Measurements from ENCODE around the gene ZYG11B.
A peak's percentile ranks its signal among the peaks of the same experiment; 100 is the strongest.
"Not testable (repeated sequence)": the region's sequence is repeated elsewhere in the genome, so short reads cannot be mapped to it uniquely, and the experiment has no call there.

The ZYG11B gene

DNA sequence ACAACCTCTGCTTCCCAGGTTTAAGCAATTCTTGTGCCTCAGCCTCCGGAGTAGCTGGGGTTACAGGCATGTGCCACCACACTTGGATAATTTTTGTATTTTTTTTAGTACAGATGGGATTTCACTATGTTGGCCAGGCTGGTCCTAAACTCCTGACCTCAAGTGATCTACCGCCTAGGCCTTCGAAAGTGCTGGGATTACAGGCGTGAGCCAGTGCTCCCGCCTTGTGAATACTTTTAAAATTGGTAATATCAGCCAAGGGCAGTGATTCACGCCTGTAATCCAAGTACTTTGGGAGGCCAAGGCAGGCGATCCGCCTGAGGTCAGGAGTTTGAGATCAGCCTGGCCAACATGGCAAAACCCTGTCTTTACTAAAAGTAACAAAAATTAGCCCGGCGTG, 33.7 kb downstream of the ZYG11B start:
- DNase-seq = no peak

GRCh38 chr1:52767596-52768280, 41.5 kb downstream of the ZYG11B start:
- no peak for DNase-seq

DNA sequence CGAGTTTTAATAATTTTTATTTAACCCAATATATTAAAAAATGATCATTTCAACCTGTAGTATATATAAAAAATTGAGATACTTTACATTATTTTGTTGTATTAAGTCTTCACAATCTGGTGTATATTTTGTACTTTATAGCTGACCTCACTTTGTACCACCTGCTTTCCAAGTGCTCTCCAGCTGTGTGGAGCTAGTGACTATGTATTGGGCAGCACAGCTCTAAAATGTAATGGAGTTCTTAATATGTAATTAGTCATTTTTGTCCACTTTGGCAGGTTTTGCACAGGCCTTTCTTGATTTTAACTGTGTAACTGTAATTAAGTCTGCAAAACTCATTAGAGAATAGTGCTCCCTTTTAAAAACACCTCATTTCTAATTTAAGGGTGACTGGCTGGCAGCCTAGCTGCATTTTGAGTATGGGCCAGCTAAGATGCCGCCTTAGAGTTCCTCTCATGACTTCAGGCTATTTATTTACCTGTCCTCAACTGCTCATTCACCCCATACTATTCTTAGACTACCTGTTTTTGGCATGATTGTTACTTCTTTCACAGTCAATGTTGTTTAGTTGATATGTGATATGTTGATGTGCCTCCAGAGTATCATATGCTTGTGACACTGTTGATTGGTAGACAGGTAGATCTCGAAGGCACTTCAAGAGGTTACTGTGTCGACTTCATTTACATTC, 43.2 kb downstream of the ZYG11B start:
- DNase-seq = no peak

GRCh38 chr1:52771384-52771783, 45.1 kb downstream of the ZYG11B start:
- no peak for DNase-seq

- DNase-seq = no peak
Measured at GRCh38 chr1:52786148-52786547, 59.9 kb downstream of the ZYG11B start.

DNA sequence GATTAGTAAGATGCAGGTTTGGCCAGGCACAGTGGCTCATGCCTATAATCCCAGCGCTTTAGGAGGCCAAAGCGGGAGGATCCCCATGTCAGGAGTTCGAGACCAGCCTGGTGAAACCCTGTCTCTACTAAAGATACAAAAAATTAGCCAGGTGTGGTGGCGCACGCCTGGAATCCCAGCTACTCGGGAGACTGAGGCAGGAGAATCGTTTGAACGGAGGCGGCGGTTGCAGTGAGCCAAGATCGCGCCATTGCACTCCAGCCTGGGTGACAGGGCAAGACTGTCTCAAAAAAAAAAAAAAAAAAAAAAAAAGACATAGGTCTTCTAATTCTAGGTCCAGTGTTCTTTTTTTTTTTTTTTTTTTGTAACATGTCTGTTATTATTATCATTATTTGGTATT, 64.2 kb downstream of the ZYG11B start:
- not testable (repeated sequence) for DNase-seq

DNA sequence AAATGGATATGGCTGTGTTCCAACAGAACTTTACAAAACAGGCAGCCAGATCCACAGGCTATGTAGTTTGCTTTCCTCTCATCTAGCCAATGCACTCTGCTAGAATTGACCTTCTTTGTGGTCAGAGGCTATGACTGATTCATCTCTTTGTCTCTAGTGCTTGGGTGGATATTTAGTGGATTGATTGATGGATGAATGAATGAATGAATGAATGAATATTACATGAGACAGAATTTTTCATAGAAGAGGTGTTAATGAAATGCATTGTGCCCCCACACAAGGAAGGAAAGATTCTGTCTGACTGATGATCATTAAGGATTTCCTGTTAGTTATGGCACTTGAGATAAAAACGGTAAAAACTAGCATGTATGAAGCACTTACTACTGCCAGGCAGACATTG, 65.8 kb downstream of the ZYG11B start:
- no peak for DNase-seq

- not testable (repeated sequence) for DNase-seq
Measured at GRCh38 chr1:52793717-52794116, 67.5 kb downstream of the ZYG11B start.

DNA sequence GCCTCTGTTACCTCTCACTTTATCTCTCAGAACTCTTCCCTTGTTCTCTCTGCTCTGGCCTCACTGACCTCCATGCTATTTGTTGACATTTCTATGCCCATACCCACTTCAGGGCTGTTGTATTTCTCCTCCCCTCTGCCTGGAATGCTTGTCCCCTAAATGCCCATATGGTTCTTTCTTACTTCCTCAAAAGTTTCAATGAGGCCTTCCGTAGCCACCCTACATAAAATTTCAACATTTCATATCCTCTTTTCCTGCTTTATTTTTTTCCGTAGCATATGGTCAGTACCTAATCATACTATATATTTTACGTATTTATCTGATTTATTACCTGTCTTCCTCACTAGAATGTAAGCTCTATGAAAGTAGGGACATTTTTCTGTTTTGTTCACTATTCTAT, 69.2 kb downstream of the ZYG11B start:
- no peak for DNase-seq

DNA sequence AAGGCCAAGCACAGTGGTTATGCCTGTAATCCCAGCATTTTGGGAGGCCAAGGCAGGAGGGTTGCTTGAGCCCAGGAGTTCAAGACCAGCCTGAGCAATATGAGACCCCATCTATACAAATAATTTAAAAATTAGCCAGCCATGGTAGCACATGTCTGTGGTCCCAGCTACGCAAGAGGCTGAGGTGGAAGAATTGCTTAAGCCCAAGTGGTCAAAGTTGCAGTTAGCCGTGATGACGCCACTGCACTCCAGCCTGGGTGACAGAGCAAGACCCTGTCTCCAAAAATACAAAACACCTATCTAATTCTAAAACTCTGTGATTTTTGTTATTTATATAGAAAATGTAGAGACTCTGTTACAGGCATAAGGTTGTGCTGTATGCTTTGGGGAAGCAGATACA, 72.1 kb downstream of the ZYG11B start:
- no peak for DNase-seq

- DNase-seq = no peak
Measured at GRCh38 chr1:52801011-52801410, 74.8 kb downstream of the ZYG11B start.

GRCh38 chr1:52804083-52804482, 77.8 kb downstream of the ZYG11B start:
- not testable (repeated sequence) for DNase-seq

DNA sequence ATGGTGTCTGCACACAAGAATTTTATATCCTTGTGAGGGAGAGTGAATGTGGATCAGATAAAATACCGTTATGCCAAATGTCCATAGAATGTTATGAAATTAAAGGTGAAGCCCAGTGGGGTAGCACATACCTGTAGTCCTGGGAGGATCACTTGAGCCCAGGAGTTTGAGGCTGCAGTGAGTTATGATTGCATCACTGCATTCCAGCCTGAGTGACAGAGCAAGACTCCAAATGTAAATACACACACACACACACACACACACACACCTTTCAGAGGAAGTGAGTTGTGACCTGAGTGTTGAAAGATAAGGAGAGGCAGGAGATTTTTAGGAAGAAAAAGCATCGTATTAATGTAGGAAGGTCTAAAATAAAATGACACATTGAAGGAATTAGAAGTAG, 88.2 kb downstream of the ZYG11B start:
- no peak for DNase-seq

GRCh38 chr1:52820830-52821229, 94.6 kb downstream of the ZYG11B start:
- DNase-seq = not testable (repeated sequence)

DNA sequence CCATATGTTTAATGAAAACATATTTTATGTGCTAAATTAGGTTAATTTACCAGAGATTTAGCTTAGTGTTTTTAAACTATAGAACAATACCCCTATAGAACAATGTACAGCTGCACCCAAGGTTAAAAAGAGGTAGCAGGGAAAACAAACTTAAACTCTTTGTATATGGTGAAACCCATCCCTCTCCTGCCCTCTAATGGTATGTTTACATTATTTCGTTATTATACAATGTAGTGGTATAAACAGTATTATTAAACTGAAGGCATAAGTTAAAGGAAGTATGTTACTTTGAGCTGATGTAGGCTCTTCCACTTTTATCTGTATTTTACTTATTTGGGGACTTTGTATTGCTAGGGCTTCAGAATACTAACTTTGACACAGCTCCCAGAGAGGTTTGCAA, 99.6 kb downstream of the ZYG11B start:
- no peak for DNase-seq

DNA sequence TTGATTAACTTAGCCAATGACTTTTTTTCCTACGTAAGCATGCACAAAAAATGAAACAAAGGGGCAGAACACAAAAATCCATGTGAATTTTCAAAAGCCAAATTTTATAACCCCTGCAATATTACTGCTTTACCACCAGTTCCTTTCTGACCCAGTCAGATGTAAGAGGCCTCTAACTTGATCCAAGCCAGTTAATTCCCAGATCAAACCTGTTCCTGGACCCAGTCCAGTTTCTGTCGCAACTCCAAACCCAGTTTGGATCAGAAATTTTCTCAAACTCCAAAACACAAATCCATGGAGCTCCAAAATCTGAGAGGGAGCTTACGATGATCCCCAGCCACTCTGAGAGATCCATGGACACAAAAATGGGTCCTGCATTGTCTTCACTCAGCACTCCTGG, 108.5 kb downstream of the ZYG11B start:
- DNase-seq = no peak

GRCh38 chr1:52836035-52836434, 109.8 kb downstream of the ZYG11B start:
- DNase-seq = no peak

DNA sequence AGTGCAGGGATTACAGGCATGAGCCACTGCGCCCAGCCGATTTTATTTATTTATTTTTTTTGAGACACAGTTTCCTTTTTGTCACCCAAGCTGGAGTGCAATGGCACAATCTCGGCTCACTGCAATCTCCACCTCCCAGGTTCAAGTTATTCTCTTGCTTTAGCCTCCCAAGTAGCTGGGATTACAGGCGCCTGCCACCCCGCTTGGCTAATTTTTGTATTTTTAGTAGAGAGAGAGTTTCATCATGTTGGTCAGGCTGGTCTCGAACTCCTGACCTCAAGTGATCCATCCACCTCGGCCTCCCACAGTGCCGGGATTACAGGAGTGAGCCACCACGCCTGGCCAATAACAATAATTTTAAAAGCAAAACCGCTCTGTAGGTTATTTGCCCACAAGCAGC, 112.9 kb downstream of the ZYG11B start:
- not testable (repeated sequence) for DNase-seq

- DNase-seq = peak; percentile 87
Measured at GRCh38 chr1:52842643-52843310, 116.5 kb downstream of the ZYG11B start, which contains the start of gene ZYG11A. Gene ZYG11A (plus strand): TSS chr1:52842760. CDS start chr1:52842884, 124 bp downstream.

DNA sequence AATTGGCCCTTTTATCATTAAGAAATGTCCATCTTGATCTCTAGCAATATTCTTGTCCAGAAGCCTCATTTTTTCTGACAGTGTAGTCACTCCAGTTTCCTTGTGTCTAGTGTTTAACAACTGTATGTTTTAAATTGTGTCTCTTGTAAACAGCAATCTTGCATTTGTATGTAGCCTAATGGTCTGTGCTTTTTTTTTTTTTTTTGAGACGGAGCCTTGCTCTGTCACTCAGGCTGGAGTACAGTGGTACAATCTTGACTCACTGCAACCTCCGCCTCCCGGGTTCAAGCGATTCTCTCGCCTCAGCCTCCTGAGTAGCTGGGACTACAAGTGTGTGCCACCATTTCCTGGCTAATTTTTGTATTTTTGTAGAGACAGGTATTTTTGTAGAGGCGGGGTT, 118.9 kb downstream of the ZYG11B start:
- not testable (repeated sequence) for DNase-seq

GRCh38 chr1:52848423-52848822, 122.2 kb downstream of the ZYG11B start:
- DNase-seq = no peak

- no peak for DNase-seq
Measured at GRCh38 chr1:52850951-52851350, 124.7 kb downstream of the ZYG11B start.

- DNase-seq = no peak
Measured at GRCh38 chr1:52852854-52853253, 126.6 kb downstream of the ZYG11B start.

- DNase-seq = no peak
Measured at GRCh38 chr1:52855584-52855983, 129.3 kb downstream of the ZYG11B start.
